GM18517 (cell line): ENCODE results near the gene NDUFAB1.
"Not testable (repeated sequence)": the region's sequence is repeated elsewhere in the genome, so short reads cannot be mapped to it uniquely, and the experiment has no call there.

Experiments used
- ATAC-seq: cut with Tn5 transposase; IDR thresholded peaks from one replicate; pipeline ENCODE4 v1.9.1; 2021; ENCODE audit warnings: mild to moderate bottlenecking, moderate library complexity; ENCODE audit not compliant: unreplicated experiment

NDUFAB1 gene

GRCh38 chr16:23556881-23557778, 39.0 kb downstream of the NDUFAB1 start, which contains the start of the genes EARS2 and UBFD1:
Gene EARS2, minus strand, starts transcription at chr16:23557350. Its CDS starts 7 bp downstream, at chr16:23557343.
Gene UBFD1, plus strand, starts transcription at chr16:23557727. Its CDS starts 16 bp downstream, at chr16:23557743.
- peak; percentile 89 for ATAC-seq

GRCh38 chr16:23554536-23554935, 41.6 kb downstream of the NDUFAB1 start:
- ATAC-seq, result no peak

- no peak for ATAC-seq
Observed at GRCh38 chr16:23552161-23552560, 44.0 kb downstream of the NDUFAB1 start.

GRCh38 chr16:23549938-23550337, 46.2 kb downstream of the NDUFAB1 start:
- no peak for ATAC-seq

GRCh38 chr16:23544436-23544835, 51.7 kb downstream of the NDUFAB1 start:
- no peak for ATAC-seq

- not testable (repeated sequence) for ATAC-seq
Observed at GRCh38 chr16:23540817-23541178, 55.3 kb downstream of the NDUFAB1 start.

- ATAC-seq, result no peak
Observed at GRCh38 chr16:23539984-23540816, 55.9 kb downstream of the NDUFAB1 start.

- ATAC-seq, result no peak
Observed at GRCh38 chr16:23538919-23539278, 57.2 kb downstream of the NDUFAB1 start.

GRCh38 chr16:23537390-23537789, 58.7 kb downstream of the NDUFAB1 start:
- no peak for ATAC-seq

GRCh38 chr16:23535901-23536300, 60.2 kb downstream of the NDUFAB1 start:
- no peak for ATAC-seq

GRCh38 chr16:23534868-23535860, 61.0 kb downstream of the NDUFAB1 start:
- ATAC-seq, result no peak

- ATAC-seq, result no peak
Observed at GRCh38 chr16:23532448-23532847, 63.7 kb downstream of the NDUFAB1 start.
